HG02981 (cell line): ENCODE measurements around the gene MRPL14.

Experiments
- ATAC-seq: cut with Tn5 transposase; IDR thresholded peaks from one replicate; pipeline ENCODE4 v1.9.1; 2021; ENCODE audit warnings: mild to moderate bottlenecking, moderate library complexity; ENCODE audit not compliant: unreplicated experiment

MRPL14 gene

GRCh38 chr6:44126320-44127149 is 717 bp downstream of the MRPL14 start:
- peak; percentile 42 for ATAC-seq

GRCh38 chr6:44123544-44123943 is 3.7 kb downstream of the MRPL14 start:
- ATAC-seq = no peak

GRCh38 chr6:44122801-44123200 is 4.5 kb downstream of the MRPL14 start:
- no peak for ATAC-seq

GRCh38 chr6:44120692-44121443 is 6.4 kb downstream of the MRPL14 start:
- no peak for ATAC-seq

- ATAC-seq = no peak
These were observed 7.5 kb downstream of the MRPL14 start for GRCh38 chr6:44119704-44120262.

GRCh38 chr6:44117397-44118128 is 9.7 kb downstream of the MRPL14 start:
- ATAC-seq = no peak

- no peak for ATAC-seq
These were observed 10.4 kb downstream of the MRPL14 start for GRCh38 chr6:44116641-44117382.

- no peak for ATAC-seq
These were observed 11.4 kb downstream of the MRPL14 start for GRCh38 chr6:44115866-44116265.

GRCh38 chr6:44113414-44113813 is 13.8 kb downstream of the MRPL14 start:
- ATAC-seq = no peak

- no peak for ATAC-seq
These were observed 15.5 kb downstream of the MRPL14 start for GRCh38 chr6:44111434-44112417.

GRCh38 chr6:44110966-44111365 is 16.3 kb downstream of the MRPL14 start:
- no peak for ATAC-seq

- ATAC-seq = no peak
These were observed 17.1 kb downstream of the MRPL14 start for GRCh38 chr6:44110005-44110676.

- no peak for ATAC-seq
These were observed 18.0 kb downstream of the MRPL14 start for GRCh38 chr6:44109212-44109611.

GRCh38 chr6:44108471-44108870 is 18.8 kb downstream of the MRPL14 start:
- ATAC-seq = no peak

- no peak for ATAC-seq
These were observed 20.2 kb downstream of the MRPL14 start for GRCh38 chr6:44107017-44107416.

- ATAC-seq = no peak
These were observed 21.1 kb downstream of the MRPL14 start for GRCh38 chr6:44105993-44106740.

- no peak for ATAC-seq
These were observed 22.1 kb downstream of the MRPL14 start for GRCh38 chr6:44105146-44105545.

GRCh38 chr6:44104481-44105021 is 22.7 kb downstream of the MRPL14 start:
- ATAC-seq = no peak
